GM18520 (cell line): ENCODE measurements around the gene NEK1.

ENCODE experiments used
- ATAC-seq: cut with Tn5 transposase; IDR thresholded peaks from one replicate; pipeline ENCODE4 v1.9.1; 2021; ENCODE audit not compliant: unreplicated experiment

The NEK1 gene, protein sequence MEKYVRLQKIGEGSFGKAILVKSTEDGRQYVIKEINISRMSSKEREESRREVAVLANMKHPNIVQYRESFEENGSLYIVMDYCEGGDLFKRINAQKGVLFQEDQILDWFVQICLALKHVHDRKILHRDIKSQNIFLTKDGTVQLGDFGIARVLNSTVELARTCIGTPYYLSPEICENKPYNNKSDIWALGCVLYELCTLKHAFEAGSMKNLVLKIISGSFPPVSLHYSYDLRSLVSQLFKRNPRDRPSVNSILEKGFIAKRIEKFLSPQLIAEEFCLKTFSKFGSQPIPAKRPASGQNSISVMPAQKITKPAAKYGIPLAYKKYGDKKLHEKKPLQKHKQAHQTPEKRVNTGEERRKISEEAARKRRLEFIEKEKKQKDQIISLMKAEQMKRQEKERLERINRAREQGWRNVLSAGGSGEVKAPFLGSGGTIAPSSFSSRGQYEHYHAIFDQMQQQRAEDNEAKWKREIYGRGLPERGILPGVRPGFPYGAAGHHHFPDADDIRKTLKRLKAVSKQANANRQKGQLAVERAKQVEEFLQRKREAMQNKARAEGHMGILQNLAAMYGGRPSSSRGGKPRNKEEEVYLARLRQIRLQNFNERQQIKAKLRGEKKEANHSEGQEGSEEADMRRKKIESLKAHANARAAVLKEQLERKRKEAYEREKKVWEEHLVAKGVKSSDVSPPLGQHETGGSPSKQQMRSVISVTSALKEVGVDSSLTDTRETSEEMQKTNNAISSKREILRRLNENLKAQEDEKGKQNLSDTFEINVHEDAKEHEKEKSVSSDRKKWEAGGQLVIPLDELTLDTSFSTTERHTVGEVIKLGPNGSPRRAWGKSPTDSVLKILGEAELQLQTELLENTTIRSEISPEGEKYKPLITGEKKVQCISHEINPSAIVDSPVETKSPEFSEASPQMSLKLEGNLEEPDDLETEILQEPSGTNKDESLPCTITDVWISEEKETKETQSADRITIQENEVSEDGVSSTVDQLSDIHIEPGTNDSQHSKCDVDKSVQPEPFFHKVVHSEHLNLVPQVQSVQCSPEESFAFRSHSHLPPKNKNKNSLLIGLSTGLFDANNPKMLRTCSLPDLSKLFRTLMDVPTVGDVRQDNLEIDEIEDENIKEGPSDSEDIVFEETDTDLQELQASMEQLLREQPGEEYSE (N-terminal part only)

GRCh38 chr4:169611991-169612870 lies at the start of gene NEK1:
NEK1 (minus strand) TSS chr4:169612583; CDS start chr4:169602630, 9,953 bp downstream.
- peak; percentile 95 for ATAC-seq

DNA sequence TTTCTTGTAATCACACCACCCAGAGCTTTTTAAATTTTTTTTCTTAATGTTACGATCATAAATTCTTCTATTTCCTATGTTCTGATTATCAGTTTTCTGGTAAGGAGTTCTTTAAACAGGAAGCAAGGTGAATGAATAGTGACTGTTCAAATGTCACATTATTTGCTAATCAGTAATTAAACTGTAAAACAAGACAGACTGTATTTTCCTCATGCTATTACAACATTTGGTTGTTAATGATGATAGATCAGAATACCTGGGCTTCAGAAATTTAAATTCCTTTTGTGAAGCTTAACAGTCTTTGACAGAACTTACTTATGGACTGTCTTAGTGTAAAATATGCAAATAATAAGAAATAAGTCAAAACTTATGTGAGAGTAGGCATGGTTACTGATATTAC lies 49.4 kb upstream of the NEK1 start:
- no peak for ATAC-seq

DNA sequence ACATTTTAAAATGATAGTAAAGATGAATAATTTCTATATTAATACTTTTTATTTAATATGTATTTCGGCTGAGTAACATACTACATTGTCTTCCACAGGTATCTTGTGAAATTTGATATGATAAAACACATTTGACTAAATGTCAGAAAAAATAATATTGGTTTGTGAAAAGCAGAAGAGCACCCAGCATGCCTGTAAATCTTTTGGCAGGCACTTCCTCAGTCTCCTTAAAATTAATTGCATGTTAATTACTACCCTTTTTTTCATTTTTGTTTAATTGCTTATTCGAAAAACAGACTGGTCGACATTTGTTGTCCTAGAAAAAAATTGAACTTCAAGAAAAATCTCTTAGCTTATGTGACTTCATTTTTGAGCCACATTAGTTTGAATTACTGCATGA lies 48.5 kb upstream of the NEK1 start:
- no peak for ATAC-seq

GRCh38 chr4:169659716-169660670 lies 47.6 kb upstream of the NEK1 start:
- ATAC-seq, result peak; percentile 98

DNA sequence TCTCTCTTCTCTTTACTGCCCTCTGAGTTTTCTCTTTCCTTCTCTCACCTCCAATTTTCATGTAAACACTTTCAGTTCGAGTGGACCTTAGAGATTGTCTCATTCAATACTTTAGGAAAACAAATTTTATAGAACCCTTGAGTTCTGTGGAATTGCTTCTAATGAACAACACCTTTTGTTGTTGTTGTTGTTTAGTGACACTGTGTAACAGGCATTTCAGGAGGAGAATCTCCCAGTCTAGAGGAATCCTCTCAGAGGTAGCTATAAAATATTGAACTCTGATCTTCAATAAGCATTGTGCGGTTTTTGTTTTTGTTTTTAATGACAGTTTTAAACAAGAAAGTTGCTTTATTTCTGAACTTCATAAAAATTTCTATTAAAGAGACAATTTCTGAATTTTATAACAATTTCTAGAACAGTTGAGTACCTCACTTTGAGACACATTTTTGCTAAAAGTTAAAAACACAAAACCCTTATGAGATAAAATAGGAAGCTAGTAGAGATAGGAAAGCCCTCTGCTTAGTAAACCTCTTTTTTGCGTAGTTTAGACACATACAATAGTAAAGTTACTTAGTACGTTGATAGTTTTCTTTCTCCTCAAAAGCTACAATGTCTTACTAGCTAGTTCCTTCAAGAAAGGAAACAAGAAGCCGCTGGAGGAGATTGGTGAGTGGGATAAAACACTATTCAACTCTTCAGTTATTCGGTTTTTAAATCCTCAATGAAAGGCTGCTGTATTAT lies 46.8 kb upstream of the NEK1 start:
- ATAC-seq, result no peak

DNA sequence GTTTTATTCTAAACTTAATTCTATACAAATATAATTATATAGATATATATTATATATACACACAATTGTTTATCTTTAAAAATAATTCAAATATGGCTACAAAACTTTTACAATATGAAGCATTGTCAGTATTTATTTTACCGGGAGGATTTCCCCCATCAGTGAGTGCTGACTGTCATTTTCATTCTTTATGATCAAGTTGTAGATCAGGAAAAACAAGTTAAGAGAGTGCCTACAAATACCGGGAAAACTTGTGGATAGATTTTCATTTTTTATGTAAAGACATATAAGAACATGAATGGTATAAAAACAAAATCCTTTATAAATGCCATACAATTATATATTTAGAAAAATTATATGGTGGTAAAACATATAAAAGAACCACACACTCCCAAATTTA lies 45.8 kb upstream of the NEK1 start:
- ATAC-seq, result no peak

GRCh38 chr4:169657470-169658107 lies 45.2 kb upstream of the NEK1 start:
- ATAC-seq, result no peak

- no peak for ATAC-seq
These were observed 43.0 kb upstream of the NEK1 start for GRCh38 chr4:169655401-169655800.

- ATAC-seq, result no peak
These were observed 40.2 kb upstream of the NEK1 start for GRCh38 chr4:169652535-169652934.

GRCh38 chr4:169650227-169650936 lies 38.0 kb upstream of the NEK1 start:
- no peak for ATAC-seq

DNA sequence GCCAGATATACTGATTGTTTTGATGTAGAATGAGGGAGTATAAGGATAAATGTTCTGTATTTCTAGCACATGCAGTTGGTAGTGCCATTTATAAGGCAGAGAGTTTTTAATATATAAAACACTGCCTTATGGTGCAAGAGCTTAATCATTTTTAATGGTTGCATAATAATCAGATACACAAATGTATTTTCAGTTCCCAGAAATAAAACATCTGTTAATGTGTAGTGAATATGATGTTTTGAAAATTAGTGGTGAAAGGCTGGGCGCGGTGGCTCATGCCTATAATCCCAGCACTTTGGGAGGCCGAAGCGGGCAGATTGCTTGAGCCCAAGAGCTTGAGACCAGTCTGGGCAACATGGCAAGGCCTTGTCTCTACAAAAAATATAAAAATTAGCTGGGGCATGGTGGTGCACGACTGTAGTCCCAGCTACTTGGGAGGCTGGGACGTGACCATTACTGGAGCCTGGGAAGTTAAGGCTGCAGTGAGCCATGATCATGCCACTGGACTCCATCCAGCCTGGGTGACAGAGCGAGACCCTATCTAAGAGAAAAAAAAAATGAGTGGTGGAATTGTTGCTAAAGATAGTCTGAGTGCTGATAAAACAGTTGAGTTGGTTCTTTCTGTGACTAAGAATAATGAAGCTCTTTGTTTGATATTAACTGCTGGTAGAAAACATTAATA lies 37.3 kb upstream of the NEK1 start:
- no peak for ATAC-seq

DNA sequence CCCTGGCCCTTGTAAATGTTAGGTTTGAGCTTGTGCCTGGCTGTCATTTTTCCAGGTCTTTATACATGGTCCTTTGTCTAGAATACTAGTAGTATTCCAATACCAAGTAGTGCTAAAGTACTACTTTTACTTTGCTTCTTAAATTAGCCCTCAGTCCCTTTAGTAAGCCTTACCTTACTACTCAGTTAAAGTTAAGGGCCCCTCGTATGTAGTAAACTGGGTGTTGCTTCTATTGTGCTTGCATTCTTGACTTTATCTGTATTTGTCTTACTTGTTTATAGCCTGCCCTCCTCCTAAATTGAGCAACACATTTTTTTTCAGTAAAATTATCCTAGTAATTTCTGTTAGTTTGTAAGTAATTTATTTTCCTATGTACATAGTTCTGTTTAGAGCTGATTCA lies 33.2 kb upstream of the NEK1 start:
- ATAC-seq, result no peak

- no peak for ATAC-seq
These were observed 32.4 kb upstream of the NEK1 start for GRCh38 chr4:169644802-169645201.

- no peak for ATAC-seq
These were observed 28.0 kb upstream of the NEK1 start for GRCh38 chr4:169640261-169640870.

GRCh38 chr4:169634975-169635374 lies 22.6 kb upstream of the NEK1 start:
- no peak for ATAC-seq

GRCh38 chr4:169632896-169633295 lies 20.5 kb upstream of the NEK1 start:
- ATAC-seq, result no peak

DNA sequence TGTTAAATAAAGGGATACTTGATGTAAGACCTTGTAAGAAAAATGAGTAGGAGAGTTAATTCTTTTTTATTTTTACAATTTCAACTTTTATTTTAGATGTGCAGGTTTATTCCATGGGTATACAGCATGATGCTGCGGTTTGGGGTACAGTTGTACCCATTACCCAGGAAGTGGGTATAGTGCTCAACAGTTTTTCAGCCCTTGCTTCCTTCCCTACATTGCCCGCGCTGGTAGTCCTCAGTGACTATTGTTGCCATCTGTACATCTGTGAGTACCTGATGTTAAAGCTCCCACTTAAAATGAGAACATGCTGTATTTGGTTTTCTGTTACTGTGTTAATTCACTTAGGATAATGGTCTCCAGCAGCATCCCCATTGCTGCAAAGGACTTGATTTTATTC lies 17.7 kb upstream of the NEK1 start:
- ATAC-seq, result no peak
